Right lobe of liver (tissue), 6 donors: ENCODE measurements around the gene MAMLD1. TPM values are rescaled to one million over a fixed set of nuclear protein-coding genes. Genes with fewer than 3 reads are reported as not detected.
A peak's percentile ranks its signal among the peaks of the same experiment; 100 is the strongest.

Source experiments
- ATAC-seq, 4 donors: fragments of 200-7000 bp; cut with Tn5 transposase; one replicate each; pipeline ENCODE4 v1.9.1; 2020; ENCODE audit warnings: mild to moderate bottlenecking in 4 of 4, moderate library complexity in 4 of 4
- DNase-seq, 3 donors: peaks; one replicate each; pipeline ENCODE4 v3.0.0-alpha.2; 2020
- H3K27ac ChIP-seq, 3 donors: fragments of 200-600 bp; one replicate each; pipeline ENCODE4 v1.8.0; 2022
- H3K27me3 ChIP-seq, 2 donors: fragments of 200-600 bp; one replicate each; pipeline ENCODE4 v1.8.0; 2022
- H3K36me3 ChIP-seq, 4 donors: fragments of 200-600 bp; sonication (generic) in 1 of 4; one replicate each; pipeline versions ENCODE4 v1.5.1 to v1.8.0; 2017 to 2022; ENCODE audit warnings: control low read depth in 1 of 4
- H3K4me1 ChIP-seq, 4 donors: fragments of 200-600 bp; sonication (generic) in 1 of 4; one replicate each; pipeline versions ENCODE4 v1.5.1 to v1.8.0; 2017 to 2022; ENCODE audit warnings: control low read depth in 1 of 4
- H3K4me3 ChIP-seq, 3 donors: fragments of 200-600 bp; one replicate each; pipeline ENCODE4 v1.8.0; 2022
- H3K9me3 ChIP-seq, 4 donors: fragments of 200-600 bp; sonication (generic) in 1 of 4; one replicate each; pipeline versions ENCODE4 v1.5.1 to v1.8.0; 2017 to 2022; ENCODE audit warnings: control low read depth in 1 of 4
- CTCF ChIP-seq, 4 donors: fragments of 200-600 bp in 3 of 4; fragments of 450-650 bp in 1 of 4; IDR thresholded peaks; one replicate each; pipeline versions ENCODE4 v1.5.1 to v1.8.0; 2016 to 2022; ENCODE audit warnings: antibody characterized with exemption in 4 of 4, mild to moderate bottlenecking in 2 of 4
- POLR2A ChIP-seq: fragments of 450-650 bp; IDR thresholded peaks from one replicate; pipeline ENCODE4 v1.6.1; 2017; ENCODE audit warnings: antibody characterized with exemption, mild to moderate bottlenecking
- WGBS: methylation state at CpG from one replicate; pipeline ENCODE4 v1.1.6; 2018; ENCODE audit warnings: low coverage, low lambda C conversion rate; ENCODE audit not compliant: insufficient coverage; ENCODE audit errors: missing lambda C conversion rate; 5-methylcytosine and 5-hydroxymethylcytosine counted together
- intact Hi-C, 2 donors: fragments of 100-400 bp; cut with DNase I; formaldehyde crosslinking; loops; one replicate each; pipeline versions ENCODE4 v1.11.2 to v1.14.1; 2022
- total RNA-seq, 6 experiments: library from RNA; depleted of rRNA in 2 of 6; stranded (reverse); fragments of >200 nt in 2 of 6; fragmentation: NEBNext Ultra II Directional in 3 of 6; extraction: Animal tissue kit (Norgen Biotek cat#: 25700) in 3 of 6; gene quantifications; one replicate each; pipeline versions ENCODE4 v1.1.0 to v1.2.4, GENCODE V29; 2016 to 2023
- donor health status: DM: no; HTN: yes; CAD: no.
- donor health status: DM: no; HTN: no; CAD: no.
- donor health status: DM: no; HTN: no; CAD: no.
- donor health status: DM: no; HTN: yes; CAD: no.
- donor health status: DM: no; HTN: yes; CAD: no.

Gene MAMLD1
- total RNA-seq, 6 experiments from 2014 or later = 0.99 to 4.7 (median 1.8) TPM

GRCh38 chrX:150365990-150366911 is 3.1 kb downstream of the MAMLD1 start:
- peak; percentile 52 to 63 (median 56) for DNase-seq
- TF ChIP-seq CTCF (IDR thresholded peaks at IDR 0.05) = no peak
- no peak for TF ChIP-seq POLR2A
- intact Hi-C loops = no loop called here
- Histone ChIP-seq H3K27me3 (no peaks in the 10 kb centered on the region), H3K36me3 (no peaks in the 10 kb centered on the region), H3K4me1 (peaks cover 0 to 4% (median 0%) of the 10 kb centered on the region in 4 donors), H3K27ac (peak overlapping the region; percentile 64 to 77 (median 70)), H3K4me3 (peak overlapping the region; percentile 41 to 65 (median 54)), H3K9me3 (no peaks in the 10 kb centered on the region)
- peak in 2 of 4 donors; percentile 1 to 21 for ATAC-seq
- 30% methylated on average over 24 of the region's 24 CpGs for WGBS

GRCh38 chrX:150366951-150367545 is 3.9 kb downstream of the MAMLD1 start:
- peak overlapping the region in 2 of 3 donors; percentile 61 to 70 for H3K27ac ChIP-seq
- H3K36me3 ChIP-seq = no peaks in the 10 kb centered on the region
- WGBS = 24% methylated on average over 5 of the region's 5 CpGs
- peak overlapping the region in 1 of 3 donors; percentile 65 for H3K4me3 ChIP-seq
- no peaks in the 10 kb centered on the region for H3K9me3 ChIP-seq
- intact Hi-C loops = no loop called here
- TF ChIP-seq CTCF (IDR thresholded peaks at IDR 0.05) (no peak), POLR2A (no peak)
- DNase-seq = no peak
- H3K4me1 ChIP-seq = peaks cover 0 to 1% (median 0%) of the 10 kb centered on the region in 4 donors
- ATAC-seq = peak in 1 of 4 donors; percentile 24
- H3K27me3 ChIP-seq = no peaks in the 10 kb centered on the region

DNA sequence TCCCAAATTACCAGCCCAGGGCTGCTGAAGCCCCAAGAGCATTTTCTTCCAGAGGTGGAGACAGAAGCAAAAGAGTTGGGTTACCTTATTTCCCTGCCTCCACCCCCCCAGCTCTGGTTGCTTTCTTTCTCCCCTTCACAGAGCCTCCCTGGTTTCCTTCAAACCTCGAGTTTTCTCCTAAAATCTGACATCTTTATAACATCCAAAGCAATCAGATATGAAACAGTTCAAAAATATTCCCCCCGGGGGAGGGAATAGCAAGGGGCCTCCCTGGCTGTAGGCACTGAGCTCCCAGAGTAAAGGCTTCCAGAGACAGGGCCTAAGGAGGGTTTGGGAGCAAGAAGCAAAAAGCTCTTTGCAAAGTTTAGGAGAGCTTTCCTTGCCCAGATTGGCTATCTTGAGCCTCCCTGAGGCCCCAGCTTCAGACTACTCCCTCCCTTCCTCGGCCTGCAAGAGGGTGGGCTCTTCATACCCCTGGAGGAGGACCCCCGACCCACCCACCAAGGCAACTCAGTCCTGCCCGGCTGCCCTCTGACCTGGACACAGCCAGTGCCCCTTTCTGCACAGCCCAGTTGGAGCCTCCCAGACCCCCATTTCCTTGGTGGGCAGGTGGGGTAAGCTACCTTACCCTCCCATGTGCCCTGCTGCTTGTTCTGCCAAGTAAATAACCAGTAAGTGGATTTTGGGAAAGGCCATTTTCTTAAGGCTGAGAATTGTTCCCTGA is 7.6 kb downstream of the MAMLD1 start:
- H3K27me3 ChIP-seq = no peaks in the 10 kb centered on the region
- H3K4me3 ChIP-seq = no peak overlapping the region
- H3K27ac ChIP-seq = no peak overlapping the region
- WGBS = 20% methylated on average over 2 of the region's 5 CpGs
- H3K9me3 ChIP-seq = no peaks in the 10 kb centered on the region
- TF ChIP-seq POLR2A = no peak
- TF ChIP-seq CTCF (IDR thresholded peaks at IDR 0.05) = no peak
- H3K36me3 ChIP-seq = no peaks in the 10 kb centered on the region
- no peak for DNase-seq
- intact Hi-C loops = no loop called here
- H3K4me1 ChIP-seq = no peaks in the 10 kb centered on the region
- no peak for ATAC-seq

DNA sequence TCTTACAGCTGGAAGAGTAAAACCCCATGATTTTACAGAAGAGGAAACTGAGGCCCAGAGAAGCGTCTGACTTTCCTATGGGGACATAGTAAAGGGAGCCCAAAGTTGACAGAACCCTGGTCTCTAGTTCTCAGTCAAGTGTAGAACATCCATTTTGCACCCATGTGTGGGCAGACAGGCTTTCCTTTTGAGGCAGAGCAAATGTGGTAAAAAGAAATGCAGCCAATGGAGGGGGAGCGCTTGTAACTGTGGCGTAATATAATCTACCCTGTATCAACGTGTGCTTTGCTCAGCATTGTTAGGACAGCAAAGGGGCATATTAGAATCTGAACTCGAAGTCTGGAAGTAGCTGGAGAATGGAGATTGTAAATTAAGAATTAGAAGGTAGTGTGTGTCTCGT is 8.8 kb downstream of the MAMLD1 start:
- Histone ChIP-seq H3K36me3 (no peaks in the 10 kb centered on the region), H3K4me1 (no peaks in the 10 kb centered on the region), H3K4me3 (no peak overlapping the region), H3K27me3 (no peaks in the 10 kb centered on the region), H3K9me3 (no peaks in the 10 kb centered on the region), H3K27ac (no peak overlapping the region)
- no peak for ATAC-seq
- DNase-seq = no peak
- WGBS = 38% methylated on average over 4 of the region's 6 CpGs
- TF ChIP-seq POLR2A (no peak), CTCF (IDR thresholded peaks at IDR 0.05) (no peak)
- intact Hi-C loops = no loop called here
